Measurements from ENCODE around the gene BRSK1.

BRSK1 gene

GRCh38 chr19:55350620-55351315 is 67.0 kb downstream of the BRSK1 start:
- TF ChIP-seq TEAD4 (IDR thresholded peaks at IDR 0.05) (no peak), FOXM1 (IDR thresholded peaks at IDR 0.05; ENCODE audit: borderline replicate concordance, low read depth) (no peak), NFIC (IDR thresholded peaks at IDR 0.05) (no peak), CEBPB (IDR thresholded peaks at IDR 0.05) (no peak)
- TF ChIP-seq, protein P1, sequence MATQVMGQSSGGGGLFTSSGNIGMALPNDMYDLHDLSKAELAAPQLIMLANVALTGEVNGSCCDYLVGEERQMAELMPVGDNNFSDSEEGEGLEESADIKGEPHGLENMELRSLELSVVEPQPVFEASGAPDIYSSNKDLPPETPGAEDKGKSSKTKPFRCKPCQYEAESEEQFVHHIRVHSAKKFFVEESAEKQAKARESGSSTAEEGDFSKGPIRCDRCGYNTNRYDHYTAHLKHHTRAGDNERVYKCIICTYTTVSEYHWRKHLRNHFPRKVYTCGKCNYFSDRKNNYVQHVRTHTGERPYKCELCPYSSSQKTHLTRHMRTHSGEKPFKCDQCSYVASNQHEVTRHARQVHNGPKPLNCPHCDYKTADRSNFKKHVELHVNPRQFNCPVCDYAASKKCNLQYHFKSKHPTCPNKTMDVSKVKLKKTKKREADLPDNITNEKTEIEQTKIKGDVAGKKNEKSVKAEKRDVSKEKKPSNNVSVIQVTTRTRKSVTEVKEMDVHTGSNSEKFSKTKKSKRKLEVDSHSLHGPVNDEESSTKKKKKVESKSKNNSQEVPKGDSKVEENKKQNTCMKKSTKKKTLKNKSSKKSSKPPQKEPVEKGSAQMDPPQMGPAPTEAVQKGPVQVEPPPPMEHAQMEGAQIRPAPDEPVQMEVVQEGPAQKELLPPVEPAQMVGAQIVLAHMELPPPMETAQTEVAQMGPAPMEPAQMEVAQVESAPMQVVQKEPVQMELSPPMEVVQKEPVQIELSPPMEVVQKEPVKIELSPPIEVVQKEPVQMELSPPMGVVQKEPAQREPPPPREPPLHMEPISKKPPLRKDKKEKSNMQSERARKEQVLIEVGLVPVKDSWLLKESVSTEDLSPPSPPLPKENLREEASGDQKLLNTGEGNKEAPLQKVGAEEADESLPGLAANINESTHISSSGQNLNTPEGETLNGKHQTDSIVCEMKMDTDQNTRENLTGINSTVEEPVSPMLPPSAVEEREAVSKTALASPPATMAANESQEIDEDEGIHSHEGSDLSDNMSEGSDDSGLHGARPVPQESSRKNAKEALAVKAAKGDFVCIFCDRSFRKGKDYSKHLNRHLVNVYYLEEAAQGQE (IDR thresholded peaks at IDR 0.05; ENCODE audit: low read depth) = no peak

DNA sequence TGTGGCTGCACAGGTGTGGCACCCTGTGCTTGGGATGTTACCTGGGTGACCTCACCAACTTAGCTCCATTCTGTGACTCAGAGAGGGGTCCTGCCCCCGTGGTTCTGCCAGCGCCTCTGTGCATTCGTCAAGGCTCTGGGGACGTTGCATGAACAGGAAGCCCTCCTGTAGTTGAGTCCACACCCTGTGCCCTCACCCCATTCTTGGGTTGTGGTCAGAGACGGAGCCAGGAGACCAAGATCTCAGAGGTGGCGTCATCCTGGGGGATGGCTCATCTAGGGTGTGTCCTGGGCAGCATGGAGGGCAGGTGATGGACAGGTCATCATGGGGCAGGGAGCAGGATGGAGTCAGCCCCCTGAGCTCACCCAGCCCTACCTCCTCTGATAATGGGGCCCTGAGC is 68.2 kb downstream of the BRSK1 start:
- TF ChIP-seq CEBPB (IDR thresholded peaks at IDR 0.05) = no peak
- TF ChIP-seq YY1 (IDR thresholded peaks at IDR 0.05; ENCODE audit: low read depth) = no peak
- no peak for TF ChIP-seq TAF1 (IDR thresholded peaks at IDR 0.05; ENCODE audit: low read depth)
- TF ChIP-seq, protein P1 (IDR thresholded peaks at IDR 0.05; ENCODE audit: low read depth) = no peak
- no peak for TF ChIP-seq MAX (IDR thresholded peaks at IDR 0.05)
- no peak for TF ChIP-seq FOXM1 (IDR thresholded peaks at IDR 0.05; ENCODE audit: borderline replicate concordance, low read depth)
- no peak for TF ChIP-seq ZBTB7A (IDR thresholded peaks at IDR 0.05; ENCODE audit: low read depth)
- TF ChIP-seq EGR1 (IDR thresholded peaks at IDR 0.05) = no peak
- no peak for TF ChIP-seq NFIC (IDR thresholded peaks at IDR 0.05)
- TF ChIP-seq EP300 (IDR thresholded peaks at IDR 0.05; ENCODE audit: borderline replicate concordance) = no peak
- no peak for TF ChIP-seq TEAD4 (IDR thresholded peaks at IDR 0.05)
- TF ChIP-seq CREB1 (IDR thresholded peaks at IDR 0.05; ENCODE audit: low read depth) = no peak
- no peak for TF ChIP-seq TCF12 (IDR thresholded peaks at IDR 0.05; ENCODE audit: low read depth)
- TF ChIP-seq, protein P2, sequence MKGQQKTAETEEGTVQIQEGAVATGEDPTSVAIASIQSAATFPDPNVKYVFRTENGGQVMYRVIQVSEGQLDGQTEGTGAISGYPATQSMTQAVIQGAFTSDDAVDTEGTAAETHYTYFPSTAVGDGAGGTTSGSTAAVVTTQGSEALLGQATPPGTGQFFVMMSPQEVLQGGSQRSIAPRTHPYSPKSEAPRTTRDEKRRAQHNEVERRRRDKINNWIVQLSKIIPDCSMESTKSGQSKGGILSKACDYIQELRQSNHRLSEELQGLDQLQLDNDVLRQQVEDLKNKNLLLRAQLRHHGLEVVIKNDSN (IDR thresholded peaks at IDR 0.05) = no peak
- TF ChIP-seq RAD21 (IDR thresholded peaks at IDR 0.05; ENCODE audit: low read depth) = no peak

DNA sequence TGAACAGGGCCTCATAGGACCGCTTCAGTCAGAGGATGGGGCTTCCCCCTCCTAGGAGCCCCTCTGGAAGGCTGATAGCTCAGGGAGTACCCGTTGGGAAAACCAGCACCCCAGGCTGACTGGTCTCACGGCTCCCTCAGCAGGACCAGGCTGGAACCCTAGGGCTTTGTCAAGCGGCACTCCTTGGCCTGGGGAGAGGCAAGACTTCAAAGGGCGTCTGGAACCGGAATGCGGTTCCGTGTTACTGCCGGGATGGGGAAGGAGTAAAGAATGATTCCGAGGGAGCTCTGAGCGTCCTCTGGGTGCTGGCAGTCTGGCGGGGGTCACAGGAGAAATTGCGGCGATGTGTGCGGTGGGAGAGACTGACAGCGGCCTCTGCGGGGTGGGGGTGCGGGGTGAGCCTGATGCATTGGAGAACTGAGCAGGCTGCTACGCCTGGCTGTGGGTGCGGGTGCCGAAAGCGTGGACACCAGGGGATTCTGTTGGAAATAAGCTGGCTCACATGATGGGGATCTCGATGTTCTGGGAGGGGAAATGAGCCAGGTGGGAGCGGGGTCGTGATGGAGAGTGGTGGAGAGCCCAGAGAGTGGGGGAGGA is 68.8 kb downstream of the BRSK1 start:
- TF ChIP-seq, protein P1 (IDR thresholded peaks at IDR 0.05; ENCODE audit: low read depth) = no peak
- TF ChIP-seq RAD21 (IDR thresholded peaks at IDR 0.05; ENCODE audit: low read depth) (no peak), FOXM1 (IDR thresholded peaks at IDR 0.05; ENCODE audit: borderline replicate concordance, low read depth) (no peak), EGR1 (IDR thresholded peaks at IDR 0.05) (no peak), MAX (IDR thresholded peaks at IDR 0.05) (no peak), CREB1 (IDR thresholded peaks at IDR 0.05; ENCODE audit: low read depth) (no peak), YY1 (IDR thresholded peaks at IDR 0.05; ENCODE audit: low read depth) (no peak)

- TF ChIP-seq NFIC (IDR thresholded peaks at IDR 0.05) (no peak), TEAD4 (IDR thresholded peaks at IDR 0.05) (no peak), CREB1 (IDR thresholded peaks at IDR 0.05; ENCODE audit: low read depth) (no peak), YY1 (IDR thresholded peaks at IDR 0.05; ENCODE audit: low read depth) (no peak), ZBTB7A (IDR thresholded peaks at IDR 0.05; ENCODE audit: low read depth) (no peak), TAF1 (IDR thresholded peaks at IDR 0.05; ENCODE audit: low read depth) (no peak), TCF12 (IDR thresholded peaks at IDR 0.05; ENCODE audit: low read depth) (no peak), EGR1 (IDR thresholded peaks at IDR 0.05) (no peak), RAD21 (IDR thresholded peaks at IDR 0.05; ENCODE audit: low read depth) (no peak), EP300 (IDR thresholded peaks at IDR 0.05; ENCODE audit: borderline replicate concordance) (no peak), MAX (IDR thresholded peaks at IDR 0.05) (no peak)
- TF ChIP-seq, protein P2 (IDR thresholded peaks at IDR 0.05) = no peak
Observed at GRCh38 chr19:55353356-55353802, 69.6 kb downstream of the BRSK1 start.
